ENCODE results near the gene TMEM50B. TPM values are rescaled to one million over a fixed set of nuclear protein-coding genes. Genes with fewer than 3 reads are reported as not detected.
A peak's percentile ranks its signal among the peaks of the same experiment; 100 is the strongest.
"Not testable (repeated sequence)": the region's sequence is repeated elsewhere in the genome, so short reads cannot be mapped to it uniquely, and the experiment has no call there.

Gene TMEM50B
- total RNA-seq (100 to 1,000 TPM; 149 to 160 TPM), polyA plus RNA-seq (10 to 100 TPM; 42.3 to 47.9 (median 45.4) TPM), total RNA-seq (25.4 to 138 (median 65.0) reads per million in 6 experiments)

GRCh38 chr21:33479679-33480480 lies at the start of gene TMEM50B:
Gene TMEM50B, minus strand, starts transcription at chr21:33479974. Its CDS starts 11,089 bp downstream, at chr21:33468885.
- Mint-ChIP-seq H3K27ac (peak within 1 kb of the TSS; percentile 65 to 98 (median 96)), H3K36me3 (peaks cover 0 to 2% (median 0%) of the 10 kb centered on the region in 3 donors), H3K4me3 (peak within 1 kb of the TSS; percentile 81 to 97 (median 94)), H3K9me3 (no peaks in the 10 kb centered on the region), H3K27me3 (no peaks in the 10 kb centered on the region), H3K4me1 (peaks cover 11 to 32% (median 24%) of the 10 kb centered on the region in 4 donors)
- ATAC-seq (peak; percentile 87 to 88), DNase-seq (peak; percentile 89 to 98 (median 94))
- POLR2A ChIA-PET, result interaction anchor here (0.6 to 4.1 kb wide), 28 partner anchors 10 to 747 kb away, joined by 3 to 112 read pairs (median 4); partner anchors contain the start of genes CRYZL1, DNAJC28, DONSON and GART

DNA sequence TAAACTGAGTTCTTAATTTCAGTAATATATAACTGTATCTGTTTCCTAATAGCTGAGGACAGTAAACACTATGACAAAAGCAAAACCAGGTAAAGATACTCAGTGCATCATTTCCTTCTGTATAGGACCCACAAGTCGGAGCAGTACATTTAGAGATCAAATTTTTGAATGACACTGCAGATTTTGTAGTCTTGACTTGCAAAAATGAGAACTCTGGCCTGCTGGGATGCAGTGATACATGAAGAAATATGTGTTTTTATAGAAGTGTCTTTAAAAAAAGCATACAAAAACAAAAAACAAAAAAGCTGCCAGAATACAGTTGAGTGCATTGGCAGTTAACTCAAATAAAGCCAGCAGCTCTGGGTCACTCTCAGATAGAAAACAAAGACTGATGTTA lies 43.2 kb upstream of the TMEM50B start:
- no peak for DNase-seq
- ATAC-seq, result no peak
- POLR2A ChIA-PET, result interaction anchor here (0.5 kb wide), 1 partner anchor 25 kb away, joined by 3 read pairs; no protein-coding TSS in a partner anchor
- Mint-ChIP-seq H3K4me1 (no peaks in the 10 kb centered on the region), H3K27ac (peak overlapping the region in 1 of 10 donors; percentile 28), H3K36me3 (peaks cover 0 to 66% (median 14%) of the 10 kb centered on the region in 3 donors), H3K4me3 (no peak overlapping the region), H3K9me3 (no peaks in the 10 kb centered on the region), H3K27me3 (no peaks in the 10 kb centered on the region)

DNA sequence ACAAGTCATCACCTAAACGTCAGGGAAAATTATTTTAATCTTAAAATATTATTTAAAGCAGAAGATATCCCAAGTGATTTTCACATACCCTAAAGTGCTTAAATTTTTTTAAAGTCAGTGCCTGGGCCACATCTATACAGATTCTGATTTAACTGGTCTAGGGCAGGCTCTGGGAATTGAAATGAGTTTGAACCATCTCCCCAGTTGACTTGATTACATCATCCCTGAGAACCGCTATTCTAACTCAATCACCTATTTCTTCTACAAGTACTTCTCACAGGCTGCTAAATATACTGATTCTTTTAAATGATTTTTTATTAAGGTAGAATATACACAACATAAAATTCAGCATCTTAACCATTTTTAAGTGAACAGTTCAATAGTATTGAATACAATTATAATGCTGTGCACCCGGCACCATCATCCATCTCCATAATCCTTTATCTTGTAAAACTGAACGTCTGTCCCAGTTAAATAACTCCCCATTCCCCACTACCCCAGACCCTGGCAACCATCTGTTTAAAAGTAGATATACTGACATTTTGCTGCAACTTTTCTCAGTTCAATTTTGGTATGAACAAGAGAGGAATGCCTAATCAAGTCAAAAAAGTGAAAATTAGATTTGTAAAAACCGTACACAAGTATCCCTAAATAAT lies 42.7 kb upstream of the TMEM50B start:
- POLR2A ChIA-PET, result no interaction called here
- Mint-ChIP-seq H3K36me3 (peaks cover 0 to 66% (median 14%) of the 10 kb centered on the region in 3 donors), H3K27me3 (no peaks in the 10 kb centered on the region), H3K4me3 (no peak overlapping the region), H3K27ac (peak overlapping the region in 3 of 10 donors; percentile 28 to 54 (median 43)), H3K4me1 (no peaks in the 10 kb centered on the region), H3K9me3 (no peaks in the 10 kb centered on the region)
- DNase-seq (no peak), ATAC-seq (no peak)

DNA sequence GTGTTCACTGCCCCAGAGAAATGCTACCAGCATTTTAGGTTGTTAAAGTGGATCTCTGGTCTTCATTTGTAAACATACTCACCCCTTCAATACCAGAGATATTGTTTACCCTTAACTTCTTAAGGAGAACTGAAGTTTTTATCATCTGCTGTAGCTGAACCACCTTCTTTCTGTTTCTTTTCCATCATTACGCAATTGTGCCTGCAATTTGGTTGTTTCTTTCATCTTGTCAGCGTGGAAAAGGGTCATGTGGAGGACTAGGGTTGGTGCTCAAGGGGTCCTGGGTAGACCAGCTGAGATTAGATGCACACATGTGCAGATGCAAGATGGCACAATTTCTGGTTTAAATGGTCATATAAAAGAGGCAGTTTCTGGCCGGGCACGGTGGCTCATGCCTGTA lies 39.1 kb upstream of the TMEM50B start:
- no peak overlapping the region for H3K4me3 Mint-ChIP-seq
- H3K9me3 Mint-ChIP-seq, result no peaks in the 10 kb centered on the region
- ATAC-seq, result no peak
- no peaks in the 10 kb centered on the region for H3K27me3 Mint-ChIP-seq
- H3K27ac Mint-ChIP-seq, result peak overlapping the region in 1 of 10 donors; percentile 57
- DNase-seq, result no peak
- POLR2A ChIA-PET, result interaction anchor here (0.7 kb wide), 1 partner anchor 1329 kb away, joined by 3 read pairs; no protein-coding TSS in a partner anchor
- H3K4me1 Mint-ChIP-seq, result peaks cover 0 to 4% (median 0%) of the 10 kb centered on the region in 4 donors
- H3K36me3 Mint-ChIP-seq, result peaks cover 4 to 70% (median 24%) of the 10 kb centered on the region in 3 donors

- POLR2A ChIA-PET, result interaction anchor here (0.6 to 1.2 kb wide), 2 partner anchors 24 to 34 kb away, joined by 3 to 6 read pairs; partner anchors contain the start of gene TMEM50B
- Mint-ChIP-seq H3K4me3 (no peak overlapping the region), H3K4me1 (peaks cover 0 to 4% (median 0%) of the 10 kb centered on the region in 4 donors), H3K9me3 (no peaks in the 10 kb centered on the region), H3K27me3 (no peaks in the 10 kb centered on the region), H3K27ac (no peak overlapping the region), H3K36me3 (peaks cover 22 to 92% (median 23%) of the 10 kb centered on the region in 3 donors)
- DNase-seq, result no peak
- ATAC-seq, result no peak
Observed at GRCh38 chr21:33514229-33514628, 34.5 kb upstream of the TMEM50B start.

- peaks cover 0 to 4% (median 0%) of the 10 kb centered on the region in 4 donors for H3K4me1 Mint-ChIP-seq
- POLR2A ChIA-PET, result interaction anchor here (0.7 kb wide), 1 partner anchor 33 kb away, joined by 3 read pairs; the partner anchor contains the start of gene TMEM50B
- H3K27me3 Mint-ChIP-seq, result no peaks in the 10 kb centered on the region
- H3K27ac Mint-ChIP-seq, result no peak overlapping the region
- no peak overlapping the region for H3K4me3 Mint-ChIP-seq
- H3K36me3 Mint-ChIP-seq, result peaks cover 26 to 89% (median 28%) of the 10 kb centered on the region in 3 donors
- H3K9me3 Mint-ChIP-seq, result no peaks in the 10 kb centered on the region
- no peak for ATAC-seq
- no peak for DNase-seq
Observed at GRCh38 chr21:33512481-33512880, 32.7 kb upstream of the TMEM50B start.

DNA sequence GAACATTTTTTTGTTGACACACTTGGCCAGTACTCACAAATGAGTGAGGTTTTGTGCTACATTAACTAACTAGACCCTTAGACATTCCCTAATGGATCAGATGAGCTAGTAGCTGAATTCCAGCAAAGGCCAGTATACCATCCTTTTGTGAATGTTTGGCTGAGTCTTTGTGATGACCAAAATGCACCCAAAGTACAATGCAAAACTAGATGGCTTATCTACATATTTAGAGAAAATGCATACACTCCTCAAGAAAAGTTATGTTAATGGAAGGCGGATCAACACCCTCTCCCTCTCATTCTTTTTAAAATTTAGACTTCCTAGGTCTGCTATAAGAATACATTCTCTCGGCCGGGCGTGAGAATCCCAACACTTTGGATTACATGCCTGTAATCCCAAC lies 31.9 kb upstream of the TMEM50B start:
- H3K4me1 Mint-ChIP-seq, result peaks cover 0 to 4% (median 0%) of the 10 kb centered on the region in 4 donors
- H3K27me3 Mint-ChIP-seq, result no peaks in the 10 kb centered on the region
- POLR2A ChIA-PET, result no interaction called here
- H3K27ac Mint-ChIP-seq, result peak overlapping the region in 2 of 10 donors; percentile 15 to 20
- ATAC-seq (no peak), DNase-seq (no peak)
- H3K4me3 Mint-ChIP-seq, result no peak overlapping the region
- peaks cover 31 to 88% (median 32%) of the 10 kb centered on the region in 3 donors for H3K36me3 Mint-ChIP-seq
- H3K9me3 Mint-ChIP-seq, result peaks cover 0 to 6% (median 0%) of the 10 kb centered on the region in 9 donors

DNA sequence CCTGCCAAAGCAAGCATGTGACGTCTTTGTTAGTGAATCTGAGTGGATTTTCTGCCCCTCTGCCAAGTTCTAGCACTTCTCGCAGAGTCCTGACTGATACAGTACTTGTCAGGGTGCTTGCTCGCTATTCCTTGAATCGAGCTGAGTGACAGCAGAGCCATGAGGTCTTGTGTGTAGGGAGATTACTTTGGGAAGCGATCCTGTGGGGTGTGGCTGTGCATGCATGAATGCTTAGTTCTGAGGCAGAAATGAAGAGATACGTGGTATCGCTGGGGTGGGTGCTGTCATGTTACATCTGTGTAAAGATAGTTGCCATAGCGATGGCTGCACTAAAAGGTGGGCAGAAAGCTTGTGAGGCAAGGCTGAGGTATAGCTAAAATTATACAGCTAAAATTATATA lies 31.1 kb upstream of the TMEM50B start:
- peaks cover 30 to 85% (median 31%) of the 10 kb centered on the region in 3 donors for H3K36me3 Mint-ChIP-seq
- peaks cover 0 to 7% (median 0%) of the 10 kb centered on the region in 9 donors for H3K9me3 Mint-ChIP-seq
- no peak overlapping the region for H3K4me3 Mint-ChIP-seq
- POLR2A ChIA-PET, result no interaction called here
- ATAC-seq, result no peak
- H3K4me1 Mint-ChIP-seq, result peaks cover 0 to 4% (median 0%) of the 10 kb centered on the region in 4 donors
- DNase-seq, result no peak
- no peaks in the 10 kb centered on the region for H3K27me3 Mint-ChIP-seq
- peak overlapping the region in 2 of 10 donors; percentile 2 to 11 for H3K27ac Mint-ChIP-seq

- Mint-ChIP-seq H3K36me3 (peaks cover 30 to 84% (median 35%) of the 10 kb centered on the region in 3 donors), H3K27ac (peak overlapping the region in 1 of 10 donors; percentile 61)
- not testable (repeated sequence) for H3K9me3 Mint-ChIP-seq, H3K4me3 Mint-ChIP-seq, ATAC-seq, H3K4me1 Mint-ChIP-seq, DNase-seq, H3K27me3 Mint-ChIP-seq
- POLR2A ChIA-PET, result interaction anchor here (0.6 to 2.0 kb wide), 2 partner anchors 18 to 27 kb away, joined by 4 to 5 read pairs; partner anchors contain the start of gene TMEM50B
Observed at GRCh38 chr21:33507003-33507402, 27.2 kb upstream of the TMEM50B start.

DNA sequence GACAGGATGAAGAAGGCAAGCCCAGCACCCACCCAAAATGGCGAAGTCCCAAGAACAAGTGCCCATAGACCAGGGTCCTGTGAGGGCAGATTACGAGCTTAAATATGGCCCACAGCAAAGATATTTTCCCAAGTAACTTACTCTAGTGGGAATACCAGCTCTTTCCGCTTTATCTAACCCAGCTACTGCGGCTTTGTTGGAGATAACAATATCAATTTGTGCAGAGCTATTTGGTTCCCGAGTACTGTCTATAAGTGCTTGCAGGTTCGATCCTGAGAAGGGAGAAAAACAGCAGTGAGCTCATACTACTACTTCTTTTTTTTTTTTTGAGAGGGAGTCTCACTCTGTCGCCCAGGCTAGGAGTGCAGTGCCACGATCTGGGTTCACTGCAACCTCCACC lies 26.1 kb upstream of the TMEM50B start:
- H3K4me3 Mint-ChIP-seq, result no peak overlapping the region
- DNase-seq, result no peak
- POLR2A ChIA-PET, result interaction anchor here (2.0 kb wide), 1 partner anchor 26 kb away, joined by 5 read pairs; the partner anchor contains the start of gene TMEM50B
- no peaks in the 10 kb centered on the region for H3K4me1 Mint-ChIP-seq
- H3K9me3 Mint-ChIP-seq, result peaks cover 0 to 7% (median 0%) of the 10 kb centered on the region in 9 donors
- H3K27me3 Mint-ChIP-seq, result no peaks in the 10 kb centered on the region
- peak overlapping the region in 1 of 10 donors; percentile 60 for H3K27ac Mint-ChIP-seq
- ATAC-seq, result no peak
- H3K36me3 Mint-ChIP-seq, result peaks cover 20 to 72% (median 34%) of the 10 kb centered on the region in 3 donors

DNA sequence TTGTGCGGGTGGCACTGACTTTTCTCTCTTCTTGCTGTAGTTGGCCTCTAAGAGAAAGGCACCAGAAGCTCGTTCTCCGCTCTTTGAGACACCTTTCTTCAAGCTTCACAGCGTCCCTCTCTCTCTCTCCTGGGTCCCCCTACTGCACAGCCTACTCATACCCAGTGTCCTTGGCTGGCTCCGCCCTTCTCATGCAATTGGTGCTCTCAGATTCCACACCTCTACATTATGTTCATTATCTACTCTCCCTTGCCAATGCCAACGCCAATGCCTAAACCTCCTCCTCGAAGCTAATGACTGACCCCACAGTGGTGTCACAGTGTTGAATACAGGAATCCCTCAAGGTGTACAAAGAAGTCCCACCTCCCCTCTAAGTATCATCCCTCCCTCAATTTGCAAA lies 16.6 kb upstream of the TMEM50B start:
- Mint-ChIP-seq H3K9me3 (no peaks in the 10 kb centered on the region), H3K4me3 (peak overlapping the region in 1 of 10 donors; percentile 31), H3K4me1 (peaks cover 4 to 8% (median 6%) of the 10 kb centered on the region in 4 donors), H3K27ac (peak overlapping the region in 2 of 10 donors; percentile 39 to 73), H3K27me3 (no peaks in the 10 kb centered on the region), H3K36me3 (no peaks in the 10 kb centered on the region)
- ATAC-seq (no peak), DNase-seq (no peak)
- POLR2A ChIA-PET, result interaction anchor here (0.8 kb wide), 1 partner anchor 16 kb away, joined by 3 read pairs; the partner anchor contains the start of gene TMEM50B

- Mint-ChIP-seq H3K36me3 (no peaks in the 10 kb centered on the region), H3K9me3 (no peaks in the 10 kb centered on the region), H3K4me1 (peaks cover 5 to 13% (median 9%) of the 10 kb centered on the region in 4 donors), H3K27me3 (no peaks in the 10 kb centered on the region), H3K27ac (peak overlapping the region in 1 of 10 donors; percentile 21), H3K4me3 (no peak overlapping the region)
- DNase-seq (no peak), ATAC-seq (no peak)
- POLR2A ChIA-PET, result interaction anchor here (0.8 to 0.9 kb wide), 2 partner anchors 15 to 46 kb away, joined by 3 read pairs; partner anchors contain the start of genes GART and TMEM50B
Observed at GRCh38 chr21:33495743-33496142, 16.0 kb upstream of the TMEM50B start.

Measured in naive thymus-derived CD8-positive, alpha-beta T cell (primary cell).